KG1 (cell line): ENCODE data around the gene ZBTB7C.

Experiments used
- DNase-seq: peaks from one replicate; lab custom pipeline; 2025; lab: John Stamatoyannopoulos, UW

Gene ZBTB7C

GRCh38 chr18:48191494-48191893, 217.7 kb downstream of the ZBTB7C start:
- no peak for DNase-seq

DNA sequence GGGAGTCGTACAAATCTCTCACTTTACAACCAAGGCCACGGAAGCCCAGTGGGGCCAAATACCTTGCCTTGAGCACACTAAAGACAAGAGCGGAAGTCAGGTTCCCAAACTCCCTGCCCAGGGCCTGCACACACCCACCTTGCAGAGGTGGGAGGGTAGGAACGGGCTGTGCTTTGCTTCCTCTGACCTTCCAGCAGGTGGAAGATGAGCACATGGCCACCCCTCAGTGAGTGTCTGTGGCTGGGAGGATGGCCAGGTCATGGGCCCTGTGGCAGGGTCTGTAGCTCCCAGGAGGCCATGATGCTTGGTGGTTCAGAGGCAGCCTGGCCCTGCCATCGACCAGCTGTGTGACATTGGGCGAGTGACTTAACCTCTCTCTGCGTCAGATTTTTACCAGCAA, 218.2 kb downstream of the ZBTB7C start:
- DNase-seq = no peak

GRCh38 chr18:48188609-48189008, 220.6 kb downstream of the ZBTB7C start:
- DNase-seq = no peak

- DNase-seq = no peak
Observed at GRCh38 chr18:48186861-48187260, 222.3 kb downstream of the ZBTB7C start.

DNA sequence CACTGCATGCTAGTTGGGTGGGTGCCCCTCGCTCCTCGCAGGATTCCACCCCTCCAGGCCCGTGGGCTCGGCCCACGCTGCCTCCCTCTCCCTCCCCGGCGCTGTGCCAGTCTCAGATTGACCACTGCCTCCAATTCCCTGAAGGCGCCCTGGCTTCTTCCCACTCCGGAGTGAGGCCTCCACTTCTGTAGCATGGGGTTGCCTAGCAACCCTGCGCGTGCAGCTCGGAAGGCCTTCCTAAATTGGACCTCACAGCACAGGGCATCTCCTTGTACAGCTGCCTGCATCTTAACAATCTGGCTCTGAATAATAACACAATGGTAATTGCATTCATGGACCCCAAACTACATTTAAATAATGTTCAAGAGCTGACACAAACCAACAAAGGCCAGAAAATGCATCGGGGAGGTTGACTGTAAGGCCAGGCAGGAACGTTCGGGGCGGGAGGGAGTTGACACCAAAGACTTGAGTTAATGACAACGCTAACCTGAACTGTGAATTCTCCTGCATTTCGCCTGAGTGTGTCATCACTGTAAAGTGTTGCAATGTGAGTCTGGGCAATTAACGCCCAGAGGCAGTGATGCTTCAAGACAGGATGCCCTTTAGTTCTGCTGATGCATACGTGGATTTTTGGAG, 222.9 kb downstream of the ZBTB7C start:
- no peak for DNase-seq

DNA sequence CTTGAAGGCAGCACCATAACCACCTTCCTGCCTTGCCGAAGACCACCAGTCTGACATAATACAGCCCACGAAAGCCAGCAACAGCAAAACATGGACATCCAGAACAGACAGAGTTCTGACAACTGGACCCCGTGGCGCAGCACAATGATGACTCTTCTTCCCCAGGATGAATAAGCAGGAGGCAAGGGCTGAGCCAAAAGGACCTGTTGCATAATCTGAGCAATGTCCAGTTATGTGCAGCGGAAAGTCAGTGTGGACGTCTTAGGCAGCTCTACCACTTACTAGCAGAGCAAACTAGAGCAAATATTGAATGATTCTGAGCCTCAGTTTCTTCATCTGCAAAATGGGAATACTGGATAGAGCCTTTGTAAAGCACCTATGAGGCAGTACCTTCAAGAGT, 225.1 kb downstream of the ZBTB7C start:
- DNase-seq = no peak

GRCh38 chr18:48183613-48184012, 225.6 kb downstream of the ZBTB7C start:
- DNase-seq = no peak

DNA sequence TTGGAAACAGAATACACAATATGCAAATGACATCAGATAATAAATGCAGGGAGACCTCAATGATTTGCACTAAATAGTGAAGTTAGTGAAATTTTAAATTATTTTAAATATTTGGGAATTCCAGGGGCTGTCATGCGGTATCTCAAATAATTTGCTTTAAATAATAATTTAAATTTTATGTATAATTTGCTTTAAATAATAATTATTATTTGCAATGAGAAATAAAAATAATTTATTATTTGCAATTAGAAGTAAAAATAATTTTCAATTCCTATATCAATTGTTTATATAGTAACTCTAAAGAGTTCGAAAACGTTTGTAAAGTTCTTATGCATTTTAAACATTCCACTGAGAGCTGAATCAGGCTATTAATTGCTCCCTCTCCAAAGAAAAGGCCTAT, 226.4 kb downstream of the ZBTB7C start:
- no peak for DNase-seq

- no peak for DNase-seq
Observed at GRCh38 chr18:48181857-48182256, 227.3 kb downstream of the ZBTB7C start.

DNA sequence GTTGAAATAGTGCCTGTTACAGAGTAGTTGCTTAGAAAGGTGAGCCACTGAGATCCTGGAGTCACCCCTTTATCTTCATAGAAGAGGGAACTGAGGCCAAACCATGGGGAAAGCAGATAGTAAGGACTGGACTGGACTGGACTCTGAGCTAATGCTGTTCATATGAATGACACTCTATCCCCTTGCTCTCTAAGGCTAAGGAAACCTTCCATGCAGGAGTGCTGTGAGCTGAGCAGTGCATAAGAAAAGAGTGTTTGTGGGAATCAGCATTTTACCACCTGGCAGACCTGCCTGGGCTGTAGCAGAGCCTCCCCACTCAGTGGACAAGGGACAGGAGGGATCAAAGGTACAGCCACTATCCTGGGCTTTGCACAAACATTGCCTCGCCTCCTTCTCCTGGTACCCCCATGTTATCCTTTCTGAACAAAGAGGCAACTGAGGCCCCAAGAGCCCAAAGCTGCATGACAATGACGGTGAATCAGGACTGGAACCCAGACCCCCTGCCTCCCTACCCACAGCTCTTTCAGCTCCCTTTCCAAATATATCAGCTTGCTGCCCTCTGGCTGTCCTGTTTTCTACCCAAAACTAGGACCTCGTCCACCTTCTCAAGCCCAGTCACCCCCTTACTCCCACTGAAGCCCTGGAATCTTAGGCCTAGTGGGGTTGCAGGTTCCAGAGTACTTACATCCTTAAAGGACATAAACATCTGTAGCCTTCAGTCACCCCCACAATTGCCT, 227.9 kb downstream of the ZBTB7C start:
- no peak for DNase-seq

DNA sequence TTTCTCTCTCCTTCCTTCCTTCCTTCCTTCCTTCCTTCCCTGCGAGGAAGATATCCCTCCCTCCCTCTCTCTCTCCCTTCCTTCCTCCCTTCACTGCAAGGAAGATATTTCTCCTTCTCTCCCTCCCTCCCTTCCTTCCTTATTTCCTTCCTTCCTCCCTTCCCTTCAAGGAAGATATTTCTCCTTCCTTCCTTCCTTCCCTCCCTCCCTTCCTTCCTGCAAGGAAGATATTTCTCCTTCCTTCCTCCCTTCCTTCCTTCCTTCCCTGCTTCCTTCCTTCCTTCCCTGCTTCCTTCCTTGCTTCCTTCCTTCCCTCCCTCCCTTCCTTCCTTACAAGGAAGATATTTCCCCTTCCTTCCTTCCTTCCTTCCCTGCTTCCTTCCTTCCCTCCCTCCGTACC, 229.5 kb downstream of the ZBTB7C start:
- no peak for DNase-seq

DNA sequence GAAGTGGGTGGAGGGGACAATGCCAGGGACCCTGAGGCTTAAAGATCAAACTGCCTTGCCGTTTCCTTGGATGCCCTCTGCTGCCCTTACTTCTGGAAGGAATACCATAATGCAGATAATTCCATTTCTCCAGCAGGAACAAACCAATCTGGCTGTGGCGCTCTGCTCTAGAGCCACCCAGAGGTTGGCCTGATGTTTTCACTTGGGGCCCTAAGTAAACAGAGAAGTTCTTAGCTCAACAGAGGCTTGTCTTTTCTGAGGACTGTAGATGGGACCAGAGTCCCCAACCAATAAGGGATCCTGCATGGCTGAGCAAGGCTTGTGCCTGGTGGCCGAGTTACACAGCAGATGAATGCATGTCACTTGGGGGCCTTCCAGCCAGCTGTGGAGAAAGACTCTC, 230.2 kb downstream of the ZBTB7C start:
- DNase-seq = no peak

GRCh38 chr18:48176909-48177308, 232.3 kb downstream of the ZBTB7C start:
- no peak for DNase-seq

- DNase-seq = no peak
Observed at GRCh38 chr18:48173557-48173956, 235.6 kb downstream of the ZBTB7C start.

DNA sequence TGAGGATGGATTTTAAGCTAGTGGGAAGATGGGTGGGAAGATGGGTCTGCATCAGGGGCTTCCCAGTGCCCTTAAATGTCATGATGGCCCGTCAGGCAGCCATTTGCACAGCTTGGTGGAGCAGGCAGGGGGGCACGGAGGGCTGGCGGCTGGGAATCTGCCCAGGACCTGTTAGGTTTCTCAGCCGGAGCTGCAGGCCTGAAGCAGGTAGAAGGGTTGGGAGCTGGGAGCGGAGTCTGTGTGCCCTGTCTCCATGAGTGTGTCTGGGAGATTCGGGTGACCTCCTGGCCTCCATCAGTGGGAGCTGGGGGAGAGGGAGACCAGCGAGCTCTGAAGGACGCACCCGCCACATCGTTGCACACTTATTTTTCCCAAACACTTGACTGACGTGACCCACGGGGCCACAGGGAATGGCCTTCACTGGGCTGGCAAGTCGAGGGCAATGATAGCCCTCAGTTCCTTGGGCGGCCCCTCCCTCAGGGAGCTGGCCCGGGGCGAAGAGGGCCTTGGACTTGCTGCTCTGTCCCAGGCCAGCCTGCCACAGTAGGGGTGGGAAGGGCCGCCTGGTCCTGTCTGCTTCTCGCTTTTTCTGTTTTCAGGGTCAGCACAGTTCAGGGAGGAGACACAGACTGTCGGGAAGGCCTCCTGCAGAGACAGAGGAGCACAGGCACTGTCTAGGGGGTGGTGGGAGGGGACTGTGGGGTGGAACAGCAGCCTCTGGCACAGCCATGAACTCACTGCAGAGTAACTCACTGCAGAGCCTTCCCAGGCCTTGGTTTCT, 236.8 kb downstream of the ZBTB7C start:
- DNase-seq = no peak

DNA sequence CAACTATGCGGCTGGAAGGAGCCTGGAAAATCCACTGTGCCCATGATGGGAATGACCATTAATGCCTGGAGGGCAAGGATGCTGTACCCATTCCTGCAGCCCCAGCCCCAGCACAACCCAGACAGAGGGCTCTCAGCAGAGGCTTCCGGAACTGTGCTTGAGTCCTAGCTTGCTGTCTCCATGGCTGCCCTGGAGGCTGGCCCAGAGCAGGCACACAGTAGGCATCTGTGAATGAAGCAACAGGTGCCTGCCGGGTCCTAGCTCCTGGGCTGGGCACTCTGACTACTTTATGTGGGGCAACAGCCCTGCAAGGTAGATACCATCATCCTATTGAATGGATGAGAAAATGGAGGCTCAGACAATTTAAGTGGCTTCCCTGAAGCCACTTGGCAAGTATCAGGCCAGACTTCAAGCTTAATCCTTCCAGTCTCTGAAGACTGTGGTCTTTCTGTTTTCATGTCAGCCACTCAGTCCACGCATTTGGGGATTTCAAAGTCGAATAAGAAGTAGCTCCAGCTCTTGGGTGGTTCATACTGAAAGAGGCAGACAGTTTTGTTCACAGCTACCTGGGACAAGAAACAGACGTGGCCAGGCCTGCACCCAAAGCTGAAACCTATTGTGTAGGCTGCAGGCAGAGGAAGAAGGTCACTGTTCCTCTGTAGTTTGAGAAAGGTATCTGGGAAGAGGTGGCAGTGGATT, 237.5 kb downstream of the ZBTB7C start:
- DNase-seq = no peak

DNA sequence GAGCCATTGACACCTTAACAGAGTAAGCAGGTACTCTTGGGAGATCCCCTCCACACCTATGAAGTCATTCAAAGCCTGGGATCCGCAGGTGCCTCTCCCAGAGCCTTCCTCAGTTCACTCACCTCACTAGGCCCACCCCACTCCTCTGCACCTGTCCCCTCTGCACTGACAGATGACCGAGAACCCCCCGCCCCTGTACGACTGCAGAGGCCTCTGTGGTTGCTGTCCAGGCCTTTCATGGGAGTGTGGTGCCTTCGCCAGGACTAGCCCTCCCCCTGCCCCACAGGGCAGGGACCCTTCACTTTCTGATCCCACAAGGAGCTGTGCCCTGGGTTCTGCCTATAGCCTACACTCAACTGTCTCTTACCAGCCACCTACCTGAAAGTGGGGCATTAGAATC, 238.5 kb downstream of the ZBTB7C start:
- no peak for DNase-seq

GRCh38 chr18:48168861-48169260, 240.3 kb downstream of the ZBTB7C start:
- no peak for DNase-seq

- DNase-seq = no peak
Observed at GRCh38 chr18:48167897-48168253, 241.3 kb downstream of the ZBTB7C start.

- no peak for DNase-seq
Observed at GRCh38 chr18:48166336-48166875, 242.8 kb downstream of the ZBTB7C start.

DNA sequence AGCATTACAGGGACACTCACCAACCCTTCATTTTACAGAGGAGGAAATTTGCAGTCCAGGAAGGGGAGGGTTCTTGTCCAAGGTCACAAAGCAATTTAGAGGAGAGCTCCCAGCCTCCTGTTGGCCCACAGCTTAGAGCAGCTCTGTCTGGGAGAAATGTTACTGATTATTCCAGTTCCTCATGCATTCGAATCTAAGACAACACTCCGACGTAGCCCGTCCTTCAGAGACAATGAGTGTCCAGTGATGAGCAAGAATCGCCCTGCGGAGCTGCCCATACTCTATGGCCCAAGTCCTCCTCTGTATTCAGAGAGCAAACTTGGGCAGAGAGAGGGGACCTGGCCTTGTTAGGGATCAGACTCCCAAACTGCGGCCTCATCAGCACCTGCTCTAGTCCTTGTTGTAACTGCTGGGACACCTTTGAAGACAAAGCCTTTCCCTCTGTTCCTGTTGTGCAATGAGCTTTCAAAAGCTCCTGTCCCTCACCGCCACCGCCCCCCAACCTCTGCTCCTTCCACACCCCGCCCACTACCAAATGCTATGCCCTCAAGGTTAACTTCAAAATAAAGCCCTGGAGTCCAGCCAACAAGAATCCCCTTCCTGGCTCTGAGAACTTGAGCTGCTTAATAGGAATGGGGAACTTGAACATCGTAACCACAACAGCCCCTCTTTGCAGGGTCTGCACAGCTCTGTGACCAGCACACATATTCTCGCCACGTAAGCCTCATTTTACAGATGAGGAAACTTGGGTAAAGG, 243.9 kb downstream of the ZBTB7C start:
- DNase-seq = peak; percentile 68

- DNase-seq = no peak
Observed at GRCh38 chr18:48164701-48165100, 244.5 kb downstream of the ZBTB7C start.
